ENCODE data around the gene PYGO2.

PYGO2 gene, protein sequence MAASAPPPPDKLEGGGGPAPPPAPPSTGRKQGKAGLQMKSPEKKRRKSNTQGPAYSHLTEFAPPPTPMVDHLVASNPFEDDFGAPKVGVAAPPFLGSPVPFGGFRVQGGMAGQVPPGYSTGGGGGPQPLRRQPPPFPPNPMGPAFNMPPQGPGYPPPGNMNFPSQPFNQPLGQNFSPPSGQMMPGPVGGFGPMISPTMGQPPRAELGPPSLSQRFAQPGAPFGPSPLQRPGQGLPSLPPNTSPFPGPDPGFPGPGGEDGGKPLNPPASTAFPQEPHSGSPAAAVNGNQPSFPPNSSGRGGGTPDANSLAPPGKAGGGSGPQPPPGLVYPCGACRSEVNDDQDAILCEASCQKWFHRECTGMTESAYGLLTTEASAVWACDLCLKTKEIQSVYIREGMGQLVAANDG

DNA sequence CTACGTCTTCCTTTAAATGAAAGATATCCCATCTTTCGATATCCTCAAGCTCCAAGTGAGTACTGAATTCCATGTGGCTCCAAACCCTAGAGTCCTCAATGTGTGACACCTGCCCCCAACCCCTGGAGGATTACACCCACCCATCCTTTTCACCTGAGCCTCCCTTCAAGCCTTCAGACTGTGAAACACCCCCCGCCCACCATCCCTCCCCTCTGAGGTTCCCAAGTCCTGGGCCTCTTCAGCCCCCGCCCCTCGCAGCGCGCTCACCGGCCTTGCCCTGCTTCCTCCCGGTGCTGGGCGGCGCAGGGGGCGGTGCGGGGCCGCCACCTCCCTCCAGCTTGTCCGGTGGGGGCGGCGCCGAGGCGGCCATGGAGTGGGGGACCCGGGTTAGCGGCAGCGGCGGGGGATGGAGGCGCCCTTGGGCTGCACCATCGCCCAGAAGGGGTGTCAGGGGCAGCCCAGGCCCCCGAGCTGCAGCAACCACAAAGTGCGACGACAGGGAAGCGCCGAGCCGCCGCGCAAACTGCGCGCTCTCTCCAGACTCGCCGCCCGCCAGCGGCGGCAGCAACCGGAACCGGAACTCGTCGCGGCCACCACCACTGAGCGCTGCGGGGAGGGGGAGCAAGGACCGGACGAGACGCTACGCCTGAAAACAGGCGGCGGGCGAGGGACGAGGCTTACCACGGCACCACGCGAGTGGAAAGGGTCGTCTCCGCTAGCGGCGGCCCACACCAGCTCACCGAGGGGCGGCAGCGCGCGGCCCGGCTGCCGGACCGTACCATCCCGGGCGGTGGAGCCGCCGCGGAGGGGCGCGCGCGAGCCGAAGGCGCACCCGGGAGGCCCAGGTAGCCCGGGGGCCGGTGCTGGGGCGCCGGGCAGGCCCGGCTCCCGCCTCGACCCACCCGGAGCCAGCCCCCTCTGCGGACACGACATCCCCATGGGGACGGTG, at the start of gene PYGO2:
PYGO2 (minus strand) TSS at position 576 of the 949 bp plus-strand sequence; CDS start at position 370, 206 bp downstream.
- peak; percentile 64 to 84 for DNase-seq (ENCODE audit: low read depth in 2 of 2)

DNA sequence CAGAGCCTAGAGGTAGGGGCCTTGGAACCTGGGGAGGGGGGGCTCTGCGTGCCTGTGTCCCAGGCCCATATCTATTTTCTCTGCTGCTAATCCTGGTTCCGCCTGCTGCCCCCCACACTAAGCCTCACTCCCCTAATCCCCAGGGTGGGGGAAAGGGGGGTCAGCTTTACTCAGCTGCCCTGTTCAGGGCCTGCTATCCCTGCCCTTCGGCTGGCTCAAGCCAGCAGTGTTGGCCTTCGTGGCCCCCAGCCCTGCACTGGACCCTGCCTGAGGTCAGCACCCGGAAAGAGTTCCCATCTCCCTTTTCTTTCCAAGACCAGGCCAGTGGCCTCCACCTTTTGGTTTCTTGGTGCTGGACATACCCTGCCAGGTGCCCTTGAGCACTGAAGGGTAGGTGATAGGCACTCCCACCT, 49.4 kb upstream of the PYGO2 start:
- DNase-seq (ENCODE audit: low read depth in 2 of 2) = no peak

DNA sequence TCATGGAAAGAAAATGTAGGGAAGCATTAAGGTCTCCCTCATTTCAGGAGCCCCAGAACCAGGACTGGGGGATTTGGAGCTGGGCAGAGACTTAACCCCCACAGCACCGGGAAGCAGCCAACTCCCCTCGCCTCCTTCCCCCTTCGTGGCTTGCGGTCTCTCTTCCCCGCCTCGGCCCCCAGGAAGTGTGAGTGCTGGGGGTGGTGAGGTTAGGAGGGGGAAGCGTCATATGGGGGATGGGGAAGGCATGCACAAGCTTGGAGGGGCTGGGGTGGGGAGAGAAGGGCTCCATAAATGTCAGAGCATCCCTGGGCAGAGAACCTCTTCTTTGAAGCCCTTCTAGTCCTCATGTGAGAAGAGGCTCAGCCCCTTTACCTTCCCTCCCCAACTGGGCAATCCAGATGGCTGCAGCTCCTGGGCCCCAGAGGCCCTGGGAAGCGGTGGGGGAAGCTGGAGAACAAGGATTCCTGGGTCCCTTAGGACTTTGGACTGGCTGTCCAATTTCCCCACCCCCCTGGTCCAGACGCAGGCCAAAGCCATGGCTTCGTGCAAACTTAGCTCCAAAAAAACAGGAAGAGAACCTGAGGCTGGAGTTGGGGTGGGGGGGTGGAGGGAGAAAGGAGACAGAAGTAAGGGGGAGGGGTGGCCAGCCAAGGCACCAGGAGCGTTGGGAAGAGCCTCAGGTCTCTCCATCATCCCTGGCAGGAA, 48.8 kb upstream of the PYGO2 start:
- DNase-seq (ENCODE audit: low read depth in 2 of 2) = no peak

DNA sequence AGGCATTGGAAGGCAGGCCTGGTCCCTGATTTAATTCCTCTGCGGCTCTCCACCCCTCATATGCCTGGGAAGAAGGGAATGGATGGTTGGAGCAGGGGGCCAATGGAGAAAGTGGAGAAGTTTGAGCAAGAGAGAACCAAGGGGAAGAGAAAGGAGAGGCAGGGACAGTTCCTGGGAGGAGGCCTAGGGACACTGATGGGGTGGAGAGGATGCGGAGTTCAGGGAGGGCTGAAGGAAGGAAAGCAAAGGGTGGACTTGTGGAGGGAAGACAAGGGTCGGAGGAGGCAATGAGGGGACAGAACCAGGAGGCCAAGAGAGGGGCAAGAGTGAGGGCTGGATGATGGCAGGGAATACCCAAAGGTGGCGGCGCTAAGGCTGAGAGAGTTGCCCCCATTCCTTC, 48.2 kb upstream of the PYGO2 start:
- no peak for DNase-seq (ENCODE audit: low read depth in 2 of 2)

DNA sequence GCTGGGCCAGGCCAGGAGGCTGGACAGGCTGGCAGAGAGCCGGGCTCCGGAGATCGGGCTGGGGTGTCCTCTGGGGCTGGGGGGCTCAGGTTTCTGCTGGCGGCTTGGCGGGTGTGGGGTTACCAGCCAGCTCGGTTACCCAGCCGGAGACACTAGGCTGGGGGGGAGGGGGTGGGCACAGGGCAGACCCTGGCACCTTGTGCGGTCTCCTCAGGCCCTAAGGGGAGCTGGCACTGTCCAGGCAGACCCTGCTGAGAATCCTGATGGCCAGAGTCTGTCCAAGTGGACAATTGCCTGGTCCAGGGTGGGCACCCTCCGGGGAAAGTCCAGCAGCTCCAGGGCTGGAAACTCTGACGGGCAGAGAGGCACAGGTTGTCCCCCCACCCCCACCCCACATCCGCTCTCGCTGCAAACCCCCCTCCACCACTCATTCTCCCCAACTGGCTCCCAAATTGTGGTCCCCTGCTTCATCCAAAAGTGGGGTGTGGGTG, 47.7 kb upstream of the PYGO2 start:
- no peak for DNase-seq (ENCODE audit: low read depth in 2 of 2)

DNA sequence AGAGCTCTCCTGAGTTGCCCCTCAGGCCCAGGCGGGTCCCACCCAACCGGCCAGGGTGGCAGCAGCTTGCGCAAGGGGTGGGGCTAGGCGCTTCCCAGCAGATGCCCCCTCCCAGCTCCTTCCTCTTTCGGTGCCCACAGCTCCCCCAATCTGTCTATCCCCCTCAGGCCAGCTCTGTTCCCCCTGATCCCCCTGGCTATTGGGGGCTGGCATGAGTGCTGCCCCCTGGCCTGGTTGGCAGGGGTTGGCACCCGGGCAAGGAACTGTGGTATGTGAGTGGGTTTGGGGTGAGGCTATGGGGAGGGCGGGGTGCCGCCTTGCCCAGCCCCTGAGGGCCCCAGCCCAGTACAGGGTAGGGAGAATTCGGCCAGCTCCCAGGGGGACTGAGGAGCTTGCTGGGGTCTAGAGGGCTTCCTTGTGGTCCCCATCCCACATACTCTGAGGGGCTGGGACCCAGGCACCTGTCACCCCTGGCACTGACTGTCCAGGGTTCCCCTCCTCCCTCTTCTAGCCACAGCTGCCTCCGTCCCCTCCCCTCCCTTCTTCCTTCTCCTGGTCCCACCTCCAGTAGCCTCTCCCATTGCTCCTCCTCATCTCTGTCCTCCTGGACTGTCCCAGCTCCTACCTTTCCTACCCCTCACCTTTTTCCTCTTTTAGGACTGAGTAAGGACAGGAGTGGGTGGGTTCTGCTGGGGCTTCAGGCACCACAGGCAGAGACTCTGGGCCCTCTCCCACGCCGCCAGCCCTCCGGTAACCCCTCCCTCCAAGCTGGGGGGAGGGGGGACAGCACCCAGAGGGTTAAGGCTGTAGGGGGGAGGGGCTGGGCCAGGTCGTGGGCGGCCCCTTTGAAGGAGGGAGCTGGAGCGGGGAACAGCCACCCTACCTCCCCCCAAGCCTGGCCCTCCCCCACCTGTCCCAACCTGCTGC, 46.7 kb upstream of the PYGO2 start:
- peak in 1 of 2 experiments; percentile 88 for DNase-seq (ENCODE audit: low read depth in 2 of 2)

DNA sequence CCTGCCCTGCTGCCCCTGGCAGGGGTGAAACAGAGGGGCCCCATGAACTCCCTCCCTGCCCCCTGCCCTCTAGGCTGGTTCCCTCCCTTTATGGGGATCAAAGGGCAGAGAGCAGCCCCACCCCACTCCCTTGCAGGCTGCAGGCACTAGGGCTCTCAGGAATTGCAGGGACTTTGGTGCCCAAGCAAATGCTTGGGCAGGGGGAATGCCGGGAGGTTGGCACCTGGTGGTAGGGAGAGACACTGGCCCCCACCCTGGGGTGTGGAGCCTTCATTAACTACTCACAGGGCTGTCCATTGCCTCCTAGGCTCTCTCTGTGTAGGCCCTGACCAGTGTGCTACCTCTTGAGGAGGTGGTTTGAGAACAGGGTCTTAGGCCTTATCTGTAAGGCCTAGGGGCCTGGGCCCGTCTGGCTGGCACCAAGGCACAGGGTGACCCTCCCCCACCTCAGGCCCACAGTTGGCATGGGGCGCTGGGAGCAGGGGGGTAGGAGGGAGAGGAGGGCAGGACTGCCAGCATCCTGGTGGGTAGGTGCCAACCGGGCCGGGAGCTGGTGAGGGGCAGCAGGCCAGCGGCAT, 45.8 kb upstream of the PYGO2 start:
- no peak for DNase-seq (ENCODE audit: low read depth in 2 of 2)

DNA sequence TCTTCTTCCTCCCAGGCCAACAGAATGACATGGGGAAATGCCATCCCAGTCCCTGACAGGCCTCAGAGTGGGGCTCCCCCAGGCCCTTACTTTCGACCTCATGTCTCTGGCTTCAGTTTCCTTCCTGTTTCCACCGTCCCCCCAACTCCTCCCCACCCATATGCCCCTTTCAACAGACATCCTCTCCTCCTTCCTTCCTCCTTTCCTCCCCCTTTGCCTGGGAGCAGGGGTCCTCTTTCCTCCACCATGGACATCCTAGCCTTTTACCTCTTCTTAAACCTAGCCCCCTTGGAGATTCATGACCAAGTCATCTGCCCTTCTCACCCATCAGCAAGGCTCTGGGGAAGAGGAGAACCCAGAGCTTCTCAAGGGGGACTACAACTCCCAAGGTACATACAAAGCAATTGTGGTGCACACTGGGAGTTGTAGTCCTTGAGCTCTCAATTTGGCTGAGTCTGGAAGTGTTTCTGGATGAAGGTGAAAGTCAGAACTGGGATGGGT, 45.1 kb upstream of the PYGO2 start:
- DNase-seq (ENCODE audit: low read depth in 2 of 2) = no peak

DNA sequence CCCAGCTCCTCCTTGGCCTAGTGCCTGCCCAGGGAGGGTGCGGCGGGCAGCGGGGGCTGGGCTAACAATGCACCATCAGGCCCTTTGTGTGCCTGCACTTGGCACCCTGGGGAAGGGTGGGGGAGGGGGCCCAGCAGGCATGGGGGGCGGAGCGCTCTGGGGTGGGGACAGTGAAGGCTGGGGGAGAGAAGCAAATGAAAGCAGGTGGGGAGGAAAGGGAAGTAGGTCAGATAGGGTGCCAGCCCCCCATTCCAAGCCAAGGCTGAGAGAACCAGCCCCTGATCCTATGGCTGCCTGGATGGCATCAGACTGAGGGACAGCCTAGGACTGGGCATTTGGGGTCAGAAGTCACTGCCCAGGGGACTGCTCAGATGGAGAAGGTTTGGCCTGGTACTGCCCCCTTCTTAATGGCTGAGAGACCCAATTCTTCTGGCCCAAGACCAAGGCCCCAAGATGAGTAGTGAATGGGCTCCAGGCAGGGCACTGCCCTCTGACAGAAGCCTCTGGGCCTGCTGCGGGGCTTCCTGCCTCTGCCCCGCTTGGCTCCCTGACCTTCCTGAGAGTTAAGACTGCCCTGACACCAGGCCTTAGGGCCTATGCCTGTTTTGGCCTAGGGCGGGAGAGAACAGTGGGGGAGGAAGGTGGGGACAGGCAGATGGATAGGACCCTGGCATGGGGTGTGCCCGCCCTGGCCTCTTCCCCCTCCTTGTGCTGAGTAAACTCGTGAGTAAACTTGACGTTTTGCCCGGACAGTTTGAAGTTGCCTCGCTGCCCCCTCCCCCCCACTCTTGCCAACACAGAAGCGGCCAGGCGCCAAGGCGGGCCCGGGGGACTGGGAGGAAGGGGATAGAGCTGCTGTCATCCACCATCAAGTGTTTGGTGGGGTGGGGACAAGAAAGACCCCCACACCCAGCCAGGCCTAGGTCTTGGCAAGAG, 43.8 kb upstream of the PYGO2 start:
- DNase-seq (ENCODE audit: low read depth in 2 of 2) = no peak

DNA sequence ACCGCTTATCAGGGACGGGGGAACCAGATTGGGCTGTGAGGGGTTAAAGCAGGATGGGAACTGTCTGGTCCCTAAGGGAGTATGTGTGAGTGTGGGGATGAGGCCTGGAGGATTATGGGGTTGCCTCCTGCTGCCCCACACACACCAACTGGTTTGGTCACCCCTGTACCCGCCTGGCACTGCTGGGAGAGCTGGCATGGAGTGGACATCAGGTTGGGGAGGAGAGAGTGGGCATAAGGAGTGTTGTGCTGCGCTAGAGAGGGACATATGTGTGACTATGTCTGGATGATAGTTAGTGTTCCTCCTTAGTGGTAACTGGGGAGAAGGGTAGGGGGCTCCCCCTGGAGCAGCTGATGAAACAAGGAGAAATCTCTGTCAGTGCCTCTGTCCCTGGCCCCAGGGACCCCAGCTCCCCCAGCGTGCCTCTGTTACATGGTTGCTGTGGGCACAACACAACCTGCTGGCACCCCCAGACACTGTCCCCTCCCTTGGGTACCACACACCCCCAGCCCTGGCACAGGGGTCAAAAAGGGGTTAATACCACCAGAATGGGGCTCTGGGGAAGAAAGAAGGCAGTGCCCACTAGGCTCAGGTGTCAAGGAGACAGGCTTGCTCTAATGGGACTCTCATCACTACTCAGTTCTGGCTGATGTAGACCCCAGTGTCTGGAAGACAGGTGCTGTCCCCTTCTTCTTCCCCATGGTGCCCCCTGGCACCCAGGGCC, 42.9 kb upstream of the PYGO2 start:
- DNase-seq (ENCODE audit: low read depth in 2 of 2) = no peak

DNA sequence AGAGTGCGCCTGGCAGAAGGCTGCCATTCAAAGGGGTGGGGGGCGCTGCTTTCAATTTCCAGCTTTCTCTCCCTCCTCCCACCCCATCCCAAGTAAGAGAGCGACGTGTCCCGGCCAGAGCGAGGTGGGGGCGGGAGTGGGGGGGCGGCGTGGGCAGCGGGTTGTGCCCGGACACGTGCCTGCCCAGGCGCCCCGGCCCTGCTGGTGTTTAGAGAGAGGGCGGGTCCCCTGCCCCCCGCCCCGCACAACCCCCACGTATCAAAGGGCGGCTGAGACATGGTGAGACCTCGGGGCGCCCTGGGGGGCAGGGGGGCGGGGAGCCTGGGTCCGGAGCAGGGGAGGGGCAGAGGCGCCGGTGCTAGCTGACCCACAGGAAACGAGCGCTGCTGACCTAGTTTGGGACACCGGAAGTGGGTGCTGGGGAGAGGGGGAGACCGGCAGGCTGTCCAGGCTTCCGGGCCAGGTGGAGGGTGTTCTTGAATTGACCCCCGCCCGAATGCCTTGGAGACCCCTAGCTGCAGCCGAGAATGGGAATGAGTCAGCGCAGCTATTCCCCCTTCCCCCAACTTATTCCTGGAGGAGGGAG, 42.3 kb upstream of the PYGO2 start:
- DNase-seq (ENCODE audit: low read depth in 2 of 2) = no peak

DNA sequence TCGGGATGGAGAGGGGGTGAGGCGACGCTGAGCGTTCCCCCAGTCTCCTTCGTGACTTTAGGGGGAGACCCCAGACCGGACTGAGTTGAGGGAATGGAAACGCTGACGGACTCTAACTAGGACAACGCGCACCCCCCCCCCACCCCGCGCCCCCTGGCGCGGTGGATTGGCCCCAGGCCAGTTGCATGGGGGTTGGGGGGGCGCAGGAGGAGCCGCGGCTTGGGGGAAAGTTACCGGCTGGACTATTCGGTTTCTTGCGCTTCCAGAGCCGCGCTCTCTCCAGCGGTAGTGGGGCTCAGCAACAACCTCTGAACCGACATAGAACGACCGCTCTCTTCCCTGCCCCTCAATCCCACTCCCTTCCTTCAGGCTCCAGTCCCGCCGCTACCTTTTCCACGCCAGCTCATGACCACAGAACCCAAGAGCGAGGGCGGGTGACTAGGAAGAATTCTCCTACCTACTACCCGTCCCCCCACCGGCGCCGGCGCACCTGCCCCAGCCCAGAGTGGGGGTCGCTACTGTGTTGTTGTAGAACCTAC, 41.7 kb upstream of the PYGO2 start:
- no peak for DNase-seq (ENCODE audit: low read depth in 2 of 2)

DNA sequence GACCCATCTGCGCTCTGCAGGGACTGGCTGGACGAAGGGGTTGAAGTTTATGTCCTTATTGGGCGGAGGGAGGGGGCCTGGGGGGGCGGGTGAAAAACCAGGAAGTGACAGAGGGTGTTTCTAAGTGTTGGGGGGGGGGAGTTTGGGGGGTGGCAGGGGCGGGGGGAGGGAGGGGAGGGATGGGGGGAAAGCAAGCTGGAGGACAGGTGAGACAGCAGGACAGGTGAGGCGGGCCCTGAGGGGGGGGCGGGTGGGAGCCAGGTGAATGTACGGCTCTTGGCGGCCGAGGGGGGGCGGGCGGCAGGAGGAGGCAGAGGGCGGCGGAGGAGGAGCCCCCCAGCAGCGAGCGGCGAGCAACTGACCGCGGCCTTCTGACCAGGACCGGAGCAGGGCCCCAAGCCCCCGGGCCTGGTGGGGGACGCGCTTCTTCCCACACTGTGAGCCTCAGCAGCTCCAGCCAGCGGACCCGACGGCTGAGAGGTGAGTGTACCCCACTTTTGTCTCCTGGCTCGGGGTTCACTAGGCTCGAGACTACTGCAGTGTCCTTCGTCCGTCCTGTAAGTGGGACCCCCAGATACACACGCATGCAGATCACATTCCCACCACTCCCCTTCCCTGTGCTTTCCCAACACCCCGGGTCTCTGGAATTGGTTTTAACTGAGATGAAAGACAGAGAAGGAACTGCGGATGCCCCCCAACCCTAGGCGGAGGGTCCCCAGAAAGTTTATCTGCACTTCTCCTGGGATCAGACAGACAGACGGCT, 41.1 kb upstream of the PYGO2 start, which contains the start of gene ZBTB7B:
ZBTB7B (plus strand) TSS at position 339 of the 763 bp plus-strand sequence. CDS start 11,859 bp downstream, outside the sequence.
- no peak for DNase-seq (ENCODE audit: low read depth in 2 of 2)

DNA sequence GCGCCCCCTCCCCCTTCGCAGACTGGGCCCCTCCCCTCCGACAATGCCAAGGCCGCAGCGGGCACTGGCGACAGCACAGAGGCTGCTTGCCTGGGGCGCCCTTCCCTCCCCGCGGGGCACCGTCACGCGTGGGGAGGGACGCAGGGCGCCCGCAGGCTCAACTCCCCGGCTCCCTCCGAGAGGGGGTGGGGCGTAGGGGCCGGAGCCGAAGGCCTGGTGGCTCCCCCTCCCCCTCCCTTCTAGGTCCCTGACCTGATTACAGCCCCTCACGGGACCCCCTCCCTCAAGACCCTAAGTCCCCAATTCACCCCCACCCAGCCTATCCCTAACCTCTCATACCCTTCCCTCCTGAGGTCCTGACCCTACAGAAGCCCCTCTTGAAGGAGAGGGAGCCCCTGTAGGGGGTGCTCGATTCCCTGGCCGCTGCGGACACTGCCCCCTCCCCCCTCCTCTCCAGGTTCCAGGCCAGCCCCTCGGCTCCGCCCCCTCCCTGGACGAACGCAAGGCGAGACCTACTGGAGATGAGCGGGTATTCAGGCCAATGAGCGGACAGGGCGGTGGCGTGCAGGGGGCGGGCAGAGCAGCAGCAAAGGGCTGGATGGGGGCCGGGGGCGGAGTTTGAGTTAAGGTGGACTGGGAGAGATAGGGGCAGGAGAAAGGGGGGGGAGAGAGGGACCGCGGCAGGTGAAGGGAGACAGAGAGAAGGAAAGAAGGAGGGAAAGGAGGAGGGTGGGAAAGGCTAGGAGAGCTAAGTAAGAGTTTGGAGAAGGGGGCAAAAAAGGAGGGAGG, 40.3 kb upstream of the PYGO2 start:
- DNase-seq (ENCODE audit: low read depth in 2 of 2) = peak; percentile 97 to 100

DNA sequence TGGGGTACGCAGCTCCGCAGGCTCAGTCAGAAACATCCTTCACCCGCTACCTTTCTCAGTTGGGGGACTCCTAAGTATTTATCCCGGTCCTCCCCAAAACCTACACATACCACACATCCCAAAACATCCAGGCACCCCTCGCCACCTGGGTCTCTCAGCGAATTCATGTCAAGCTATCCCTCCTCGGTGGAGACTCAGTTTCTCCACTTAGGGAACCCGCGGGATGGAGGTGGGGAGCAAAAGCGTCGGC, 39.8 kb upstream of the PYGO2 start:
- DNase-seq (ENCODE audit: low read depth in 2 of 2) = no peak

DNA sequence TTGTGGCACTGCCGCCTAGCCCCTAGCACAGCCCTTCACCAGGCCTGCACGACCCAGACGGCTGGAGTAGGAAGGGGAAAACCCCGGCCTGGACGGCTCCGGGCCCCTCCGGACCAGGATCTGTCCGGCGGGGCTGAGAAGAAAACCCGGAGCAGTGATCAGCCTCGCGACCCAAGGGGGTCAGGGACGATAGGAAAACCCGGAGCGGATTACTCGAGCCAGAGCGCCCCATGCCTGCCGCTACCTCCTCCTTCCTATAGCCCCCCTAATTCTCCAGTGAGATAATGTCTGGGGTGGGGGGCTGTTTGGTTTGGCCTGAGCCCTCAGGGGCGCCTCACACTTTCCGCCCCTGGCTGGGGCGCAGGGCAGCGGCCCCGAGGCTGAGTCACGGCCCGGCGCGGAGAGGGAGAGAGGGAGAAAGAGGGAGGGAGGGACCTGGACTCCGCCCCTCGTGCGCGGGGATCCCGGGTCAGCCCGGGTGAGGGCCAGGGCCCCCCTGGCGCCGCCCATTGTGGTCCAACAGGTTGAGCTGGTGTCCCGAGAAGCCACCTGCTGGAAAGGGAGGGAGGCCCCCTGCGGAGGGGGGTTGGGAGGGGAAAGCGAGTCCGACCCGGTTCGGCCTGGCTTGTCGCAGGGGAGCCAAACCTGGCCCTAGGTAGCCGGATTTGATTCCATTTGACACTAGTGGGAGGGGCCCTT, 39.3 kb upstream of the PYGO2 start:
- DNase-seq (ENCODE audit: low read depth in 2 of 2) = peak; percentile 67 to 86

Data from stimulated activated CD4-positive, alpha-beta T cell treated with anti-CD3 and anti-CD28 coated beads, Interleukin-12 subunit alpha, Interleukin-12 subunit beta, amount 100 ng/mL, for 24 hours (primary cell).